ENCODE results near the gene CXCL9.
"Not testable (repeated sequence)": the region's sequence is repeated elsewhere in the genome, so short reads cannot be mapped to it uniquely, and the experiment has no call there.

The CXCL9 gene

GRCh38 chr4:76007089-76007862 lies at the start of gene CXCL9:
Gene CXCL9 (minus strand): TSS chr4:76007509. CDS start chr4:76007449, 60 bp downstream.
- DNase-seq = no peak

- no peak for DNase-seq
Observed at GRCh38 chr4:76055421-76055820, 48.1 kb upstream of the CXCL9 start.

GRCh38 chr4:76055016-76055415 lies 47.7 kb upstream of the CXCL9 start:
- peak; percentile 90 for DNase-seq

GRCh38 chr4:76053730-76054129 lies 46.4 kb upstream of the CXCL9 start:
- DNase-seq = no peak

- not testable (repeated sequence) for DNase-seq
Observed at GRCh38 chr4:76050560-76051050, 43.3 kb upstream of the CXCL9 start.

GRCh38 chr4:76049860-76050416 lies 42.6 kb upstream of the CXCL9 start:
- not testable (repeated sequence) for DNase-seq

GRCh38 chr4:76044686-76045085 lies 37.4 kb upstream of the CXCL9 start:
- not testable (repeated sequence) for DNase-seq

GRCh38 chr4:76043306-76043705 lies 36.0 kb upstream of the CXCL9 start:
- not testable (repeated sequence) for DNase-seq

GRCh38 chr4:76042241-76042998 lies 35.1 kb upstream of the CXCL9 start:
- DNase-seq = peak; percentile 68

- DNase-seq = no peak
Observed at GRCh38 chr4:76036855-76037254, 29.5 kb upstream of the CXCL9 start.

- DNase-seq = no peak
Observed at GRCh38 chr4:76035799-76036380, 28.6 kb upstream of the CXCL9 start, which contains the start of gene CXCL11. Gene CXCL11 (minus strand): TSS chr4:76036070. CDS start chr4:76035987, 83 bp downstream.

GRCh38 chr4:76035141-76035540 lies 27.8 kb upstream of the CXCL9 start:
- no peak for DNase-seq

- no peak for DNase-seq
Observed at GRCh38 chr4:76029300-76029699, 22.0 kb upstream of the CXCL9 start.

GRCh38 chr4:76028350-76028765 lies 21.0 kb upstream of the CXCL9 start:
- DNase-seq = peak; percentile 30

- DNase-seq = peak; percentile 61
Observed at GRCh38 chr4:76024065-76024464, 16.8 kb upstream of the CXCL9 start.

- peak; percentile 65 for DNase-seq
Observed at GRCh38 chr4:76023389-76023788, 16.1 kb upstream of the CXCL9 start, which contains the start of gene CXCL10. Gene CXCL10 (minus strand): TSS chr4:76023497. CDS start chr4:76023431, 66 bp downstream.

GRCh38 chr4:76022677-76023076 lies 15.4 kb upstream of the CXCL9 start:
- no peak for DNase-seq

GRCh38 chr4:76022031-76022430 lies 14.7 kb upstream of the CXCL9 start:
- no peak for DNase-seq

- no peak for DNase-seq
Observed at GRCh38 chr4:76017056-76017686, 9.9 kb upstream of the CXCL9 start.

GRCh38 chr4:76016393-76016792 lies 9.1 kb upstream of the CXCL9 start:
- peak; percentile 77 for DNase-seq

- no peak for DNase-seq
Observed at GRCh38 chr4:76013540-76013939, 6.2 kb upstream of the CXCL9 start.

- no peak for DNase-seq
Observed at GRCh38 chr4:76012388-76012801, 5.1 kb upstream of the CXCL9 start.

Data from activated CD4-positive, alpha-beta T cell treated with anti-CD3 and anti-CD28 coated beads, Interleukin-2, amount 50 U/mL, for 16 hours (primary cell).